ENCODE measurements around the gene GUCA2B.
A peak's percentile ranks its signal among the peaks of the same experiment; 100 is the strongest.

Gene GUCA2B

GRCh38 chr1:42181687-42182086 is 28.5 kb downstream of the GUCA2B start:
- DNase-seq (ENCODE audit: low read depth, low spot score), result no peak
- H3K27ac ChIP-seq, result no peak overlapping the region

GRCh38 chr1:42183210-42183956 is 30.2 kb downstream of the GUCA2B start:
- no peak for DNase-seq (ENCODE audit: low read depth, low spot score)
- H3K27ac ChIP-seq, result no peak overlapping the region

- no peak for DNase-seq (ENCODE audit: low read depth, low spot score)
Measured at GRCh38 chr1:42183957-42184268, 30.7 kb downstream of the GUCA2B start.

GRCh38 chr1:42184616-42185015 is 31.4 kb downstream of the GUCA2B start:
- no peak for DNase-seq (ENCODE audit: low read depth, low spot score)
- H3K27ac ChIP-seq, result no peak overlapping the region

More at GRCh38 chr1:42183957-42184268, 30.7 kb downstream of the GUCA2B start:
- H3K27ac ChIP-seq, result no peak overlapping the region

- peak overlapping the region; percentile 22 for H3K27ac ChIP-seq
- DNase-seq (ENCODE audit: low read depth, low spot score), result no peak
Measured at GRCh38 chr1:42186152-42186551, 32.9 kb downstream of the GUCA2B start.

GRCh38 chr1:42189931-42190853 is 37.0 kb downstream of the GUCA2B start:
- H3K27ac ChIP-seq, result no peak overlapping the region
- no peak for DNase-seq (ENCODE audit: low read depth, low spot score)

GRCh38 chr1:42191319-42191718 is 38.1 kb downstream of the GUCA2B start:
- H3K27ac ChIP-seq, result peak overlapping the region; percentile 49
- no peak for DNase-seq (ENCODE audit: low read depth, low spot score)

- no peak for DNase-seq (ENCODE audit: low read depth, low spot score)
- peak overlapping the region; percentile 49 for H3K27ac ChIP-seq
Measured at GRCh38 chr1:42192106-42192505, 38.9 kb downstream of the GUCA2B start.

- no peak for DNase-seq (ENCODE audit: low read depth, low spot score)
- no peak overlapping the region for H3K27ac ChIP-seq
Measured at GRCh38 chr1:42195841-42196240, 42.6 kb downstream of the GUCA2B start.

GRCh38 chr1:42198251-42198650 is 45.0 kb downstream of the GUCA2B start:
- H3K27ac ChIP-seq, result no peak overlapping the region
- no peak for DNase-seq (ENCODE audit: low read depth, low spot score)

GRCh38 chr1:42201986-42202385 is 48.8 kb downstream of the GUCA2B start:
- DNase-seq (ENCODE audit: low read depth, low spot score), result no peak
- no peak overlapping the region for H3K27ac ChIP-seq

Measured in epithelial cell of prostate (primary cell).